ENCODE measurements around the gene ELOVL6. TPM values are rescaled to one million over a fixed set of nuclear protein-coding genes. Genes with fewer than 3 reads are reported as not detected.

The ELOVL6 gene
- total RNA-seq, 1 experiment from 2014 or later = 23.5 TPM

DNA sequence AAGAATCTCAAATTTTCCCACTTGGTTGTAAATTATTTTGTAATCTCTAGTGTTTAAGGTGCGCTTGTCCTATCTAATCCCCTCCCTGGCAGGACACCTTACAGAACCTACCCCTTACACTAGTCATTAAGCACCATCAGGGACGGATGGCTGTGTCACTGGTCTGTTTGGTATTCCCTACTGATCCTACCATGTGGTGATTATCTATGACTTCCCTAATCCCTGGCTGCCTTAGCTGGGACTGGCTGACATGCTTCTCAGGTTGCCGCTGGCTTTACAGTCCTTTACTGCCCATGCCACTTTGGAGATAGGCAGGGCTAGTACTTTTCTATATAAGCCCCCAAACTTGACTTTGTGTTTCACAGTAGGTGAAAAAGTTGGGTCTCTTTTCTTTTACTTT, 58.6 kb downstream of the ELOVL6 start:
- TF ChIP-seq, protein P1, sequence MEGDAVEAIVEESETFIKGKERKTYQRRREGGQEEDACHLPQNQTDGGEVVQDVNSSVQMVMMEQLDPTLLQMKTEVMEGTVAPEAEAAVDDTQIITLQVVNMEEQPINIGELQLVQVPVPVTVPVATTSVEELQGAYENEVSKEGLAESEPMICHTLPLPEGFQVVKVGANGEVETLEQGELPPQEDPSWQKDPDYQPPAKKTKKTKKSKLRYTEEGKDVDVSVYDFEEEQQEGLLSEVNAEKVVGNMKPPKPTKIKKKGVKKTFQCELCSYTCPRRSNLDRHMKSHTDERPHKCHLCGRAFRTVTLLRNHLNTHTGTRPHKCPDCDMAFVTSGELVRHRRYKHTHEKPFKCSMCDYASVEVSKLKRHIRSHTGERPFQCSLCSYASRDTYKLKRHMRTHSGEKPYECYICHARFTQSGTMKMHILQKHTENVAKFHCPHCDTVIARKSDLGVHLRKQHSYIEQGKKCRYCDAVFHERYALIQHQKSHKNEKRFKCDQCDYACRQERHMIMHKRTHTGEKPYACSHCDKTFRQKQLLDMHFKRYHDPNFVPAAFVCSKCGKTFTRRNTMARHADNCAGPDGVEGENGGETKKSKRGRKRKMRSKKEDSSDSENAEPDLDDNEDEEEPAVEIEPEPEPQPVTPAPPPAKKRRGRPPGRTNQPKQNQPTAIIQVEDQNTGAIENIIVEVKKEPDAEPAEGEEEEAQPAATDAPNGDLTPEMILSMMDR (IDR thresholded peaks at IDR 0.05; ENCODE audit: unreplicated experiment) = no peak
- no TSS peak for BruUV-seq (replicated peaks)
- Mint-ChIP-seq H3K36me3 (ENCODE audit: insufficient read depth, unreplicated experiment) (peaks cover 9% of the 10 kb centered on the region), H3K4me3 (ENCODE audit: unreplicated experiment) (no peak overlapping the region), H3K27ac (ENCODE audit: low read depth, unreplicated experiment) (no peak overlapping the region), H3K9me3 (ENCODE audit: unreplicated experiment) (no peaks in the 10 kb centered on the region), H3K4me1 (ENCODE audit: insufficient read depth, unreplicated experiment) (no peaks in the 10 kb centered on the region), H3K27me3 (ENCODE audit: insufficient read depth, unreplicated experiment) (no peaks in the 10 kb centered on the region)
- ChIA-PET POLR2A (interaction anchor here (0.6 to 1.4 kb wide), 2 partner anchors 9 to 13 kb away, joined by 3 read pairs; no protein-coding TSS in a partner anchor), CTCF (interaction anchor here (0.6 kb wide), 1 partner anchor 90 kb away, joined by 3 read pairs; no protein-coding TSS in a partner anchor)
- intact Hi-C loops (cut with micrococcal nuclease) = no loop called here
- no peak for DNase-seq (ENCODE audit: unreplicated experiment)

DNA sequence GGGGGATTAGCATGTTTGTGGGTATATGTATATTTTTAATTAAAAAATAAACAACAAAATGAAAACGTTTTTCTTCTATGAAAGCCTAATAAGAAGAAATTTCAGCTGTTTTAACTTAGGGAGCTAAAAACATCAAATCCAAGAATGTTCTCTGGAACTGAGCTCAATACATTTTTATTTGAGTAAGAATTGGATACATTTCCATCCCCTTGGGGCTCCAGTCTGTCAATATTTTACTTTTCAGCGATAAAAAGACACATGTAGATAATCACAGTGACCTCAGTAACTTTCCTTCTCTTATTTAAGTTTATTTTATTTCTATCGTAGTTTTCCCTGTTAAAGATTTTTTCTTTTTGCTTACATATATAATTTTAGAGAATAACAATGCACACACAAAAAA, 59.3 kb downstream of the ELOVL6 start:
- BruUV-seq (replicated peaks) = no TSS peak
- no peak for DNase-seq (ENCODE audit: unreplicated experiment)
- Mint-ChIP-seq H3K4me1 (ENCODE audit: insufficient read depth, unreplicated experiment) (peaks cover 7% of the 10 kb centered on the region), H3K36me3 (ENCODE audit: insufficient read depth, unreplicated experiment) (peaks cover 9% of the 10 kb centered on the region), H3K27ac (ENCODE audit: low read depth, unreplicated experiment) (no peak overlapping the region), H3K27me3 (ENCODE audit: insufficient read depth, unreplicated experiment) (no peaks in the 10 kb centered on the region), H3K4me3 (ENCODE audit: unreplicated experiment) (no peak overlapping the region), H3K9me3 (ENCODE audit: unreplicated experiment) (no peaks in the 10 kb centered on the region)
- intact Hi-C loops (cut with micrococcal nuclease) = no loop called here
- ChIA-PET POLR2A (interaction anchor here (0.6 to 2.2 kb wide), 3 partner anchors 9 to 1488 kb away, joined by 3 to 5 read pairs (median 3); no protein-coding TSS in a partner anchor), CTCF (interaction anchor here (0.6 kb wide), 2 partner anchors 180 to 211 kb away, joined by 3 to 4 read pairs; no protein-coding TSS in a partner anchor)
- TF ChIP-seq, protein P1 (IDR thresholded peaks at IDR 0.05; ENCODE audit: unreplicated experiment) = no peak

DNA sequence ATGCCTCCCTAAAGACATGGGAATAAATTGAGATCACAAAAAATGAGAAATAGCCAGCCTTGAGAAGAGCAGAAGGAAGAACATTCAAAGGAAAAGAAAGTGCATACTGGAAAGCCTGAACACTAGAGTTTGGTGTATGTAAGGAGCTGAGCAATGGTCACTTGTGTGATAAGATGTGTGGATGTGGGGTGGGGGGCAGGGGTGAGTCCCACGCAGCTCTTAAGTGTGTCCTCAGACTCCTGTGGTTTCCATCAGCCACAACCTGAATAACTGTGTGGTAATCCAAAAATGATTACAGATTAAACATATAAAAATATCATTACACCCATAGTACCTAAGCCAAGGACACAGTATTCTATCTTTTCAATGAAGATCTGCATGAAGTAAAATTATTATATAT, 59.9 kb downstream of the ELOVL6 start:
- Mint-ChIP-seq H3K4me3 (ENCODE audit: unreplicated experiment) (no peak overlapping the region), H3K36me3 (ENCODE audit: insufficient read depth, unreplicated experiment) (peaks cover 9% of the 10 kb centered on the region), H3K4me1 (ENCODE audit: insufficient read depth, unreplicated experiment) (peaks cover 8% of the 10 kb centered on the region), H3K27ac (ENCODE audit: low read depth, unreplicated experiment) (no peak overlapping the region), H3K9me3 (ENCODE audit: unreplicated experiment) (no peaks in the 10 kb centered on the region), H3K27me3 (ENCODE audit: insufficient read depth, unreplicated experiment) (no peaks in the 10 kb centered on the region)
- no peak for DNase-seq (ENCODE audit: unreplicated experiment)
- ChIA-PET POLR2A (interaction anchor here (1.2 to 2.2 kb wide), 3 partner anchors 19 to 27 kb away, joined by 3 to 5 read pairs (median 5); no protein-coding TSS in a partner anchor), CTCF (interaction anchor here (0.6 to 0.8 kb wide), 4 partner anchors 8 to 212 kb away, joined by 3 to 4 read pairs (median 4); no protein-coding TSS in a partner anchor)
- intact Hi-C loops (cut with micrococcal nuclease) = no loop called here
- no TSS peak for BruUV-seq (replicated peaks)
- TF ChIP-seq, protein P1 (IDR thresholded peaks at IDR 0.05; ENCODE audit: unreplicated experiment) = no peak

DNA sequence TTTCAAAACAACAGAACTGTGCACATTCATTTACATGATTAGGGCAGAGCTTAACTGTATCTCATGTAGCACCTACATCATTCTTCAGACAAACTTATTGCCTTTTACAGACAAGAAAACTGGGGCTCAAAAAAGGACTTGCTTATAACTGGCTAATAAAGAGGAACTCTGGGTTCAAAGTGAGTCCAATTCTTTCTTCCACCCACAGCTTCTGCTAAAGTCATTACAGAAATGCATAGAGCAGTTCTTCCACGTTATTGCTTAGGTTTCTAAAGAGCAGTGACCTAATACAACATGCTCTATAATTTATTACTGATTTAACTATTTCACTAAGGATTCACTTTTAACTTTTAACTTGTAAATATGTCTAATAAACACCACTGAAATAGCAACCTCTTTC, 60.6 kb downstream of the ELOVL6 start:
- intact Hi-C loops (cut with micrococcal nuclease) = no loop called here
- DNase-seq (ENCODE audit: unreplicated experiment) = no peak
- ChIA-PET CTCF (interaction anchor here (0.6 to 2.3 kb wide), 5 partner anchors 9 to 88 kb away, joined by 3 to 11 read pairs (median 3); no protein-coding TSS in a partner anchor), POLR2A (interaction anchor here (0.8 to 2.2 kb wide), 7 partner anchors 8 to 56 kb away, joined by 3 to 6 read pairs (median 5); no protein-coding TSS in a partner anchor)
- Mint-ChIP-seq H3K27ac (ENCODE audit: low read depth, unreplicated experiment) (no peak overlapping the region), H3K36me3 (ENCODE audit: insufficient read depth, unreplicated experiment) (peaks cover 9% of the 10 kb centered on the region), H3K27me3 (ENCODE audit: insufficient read depth, unreplicated experiment) (no peaks in the 10 kb centered on the region), H3K4me3 (ENCODE audit: unreplicated experiment) (no peak overlapping the region), H3K4me1 (ENCODE audit: insufficient read depth, unreplicated experiment) (peaks cover 8% of the 10 kb centered on the region), H3K9me3 (ENCODE audit: unreplicated experiment) (peaks cover 2% of the 10 kb centered on the region)
- TF ChIP-seq, protein P1 (IDR thresholded peaks at IDR 0.05; ENCODE audit: unreplicated experiment) = no peak
- BruUV-seq (replicated peaks) = no TSS peak

Measured in MCF 10A (cell line).